HG03135 (cell line): ENCODE measurements around the gene TAF10.

Experiments
- ATAC-seq: cut with Tn5 transposase; IDR thresholded peaks from one replicate; pipeline ENCODE4 v1.9.1; 2021; ENCODE audit warnings: mild to moderate bottlenecking, moderate library complexity; ENCODE audit not compliant: unreplicated experiment

Gene TAF10

DNA sequence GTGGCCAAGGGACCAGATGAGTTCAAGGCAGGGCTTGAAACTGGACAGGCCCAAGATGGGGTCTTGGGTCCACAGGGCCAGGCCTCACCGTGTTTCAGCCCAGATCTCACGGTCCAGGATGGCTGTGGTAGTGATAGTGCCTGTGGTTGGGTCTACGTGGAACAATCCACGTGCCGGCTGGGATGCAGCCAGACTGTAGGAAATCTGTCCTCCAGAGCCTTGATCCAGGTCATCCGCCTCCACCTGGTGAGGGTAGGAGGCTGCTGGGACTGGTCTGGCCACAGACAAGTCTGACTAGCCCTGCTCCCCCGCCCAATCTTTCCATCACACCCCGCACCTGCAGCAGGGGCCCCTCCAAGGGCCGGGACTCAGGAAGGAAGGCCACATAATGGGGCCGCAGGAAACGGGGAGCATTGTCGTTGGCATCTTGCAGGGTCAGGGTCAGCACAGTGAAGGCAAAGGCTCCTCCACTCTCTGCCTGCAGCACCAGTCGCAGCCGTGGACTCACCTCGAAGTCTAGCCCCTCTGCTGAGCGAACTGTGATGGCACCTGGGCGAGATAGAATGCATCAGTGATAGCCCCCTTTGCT lies 13.9 kb upstream of the TAF10 start:
- ATAC-seq: no peak

DNA sequence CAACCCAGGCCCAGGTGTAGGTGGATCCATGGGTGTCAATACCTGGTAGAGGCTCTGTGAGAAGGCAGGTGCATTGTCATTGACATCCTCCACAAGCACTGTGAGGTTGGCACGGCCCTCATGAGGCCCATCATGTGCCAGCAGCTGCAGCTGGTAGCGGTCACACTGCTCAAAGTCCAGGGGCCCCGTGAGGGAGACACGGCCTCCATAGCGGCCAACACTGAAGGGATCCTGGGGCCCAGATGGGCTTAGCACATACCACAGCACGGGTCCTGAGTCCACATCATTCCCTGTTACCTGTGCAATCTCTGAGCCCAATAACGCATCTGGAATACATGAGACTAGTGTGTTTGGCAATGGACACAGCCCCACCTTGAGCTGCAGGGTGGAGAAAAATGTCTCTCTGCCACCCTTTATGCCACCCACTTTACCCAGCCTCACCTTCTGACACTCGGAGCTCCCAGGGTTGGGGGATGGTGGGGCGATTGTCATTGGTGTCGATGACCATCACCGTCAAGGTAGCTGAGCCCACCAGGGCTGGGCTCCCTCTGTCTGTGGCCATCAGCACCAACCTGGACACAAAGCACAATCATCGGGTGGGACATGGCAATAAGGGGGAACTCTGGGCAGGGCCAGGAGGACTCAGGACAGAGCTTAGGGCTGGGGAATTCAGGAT lies 13.3 kb upstream of the TAF10 start:
- no peak for ATAC-seq

DNA sequence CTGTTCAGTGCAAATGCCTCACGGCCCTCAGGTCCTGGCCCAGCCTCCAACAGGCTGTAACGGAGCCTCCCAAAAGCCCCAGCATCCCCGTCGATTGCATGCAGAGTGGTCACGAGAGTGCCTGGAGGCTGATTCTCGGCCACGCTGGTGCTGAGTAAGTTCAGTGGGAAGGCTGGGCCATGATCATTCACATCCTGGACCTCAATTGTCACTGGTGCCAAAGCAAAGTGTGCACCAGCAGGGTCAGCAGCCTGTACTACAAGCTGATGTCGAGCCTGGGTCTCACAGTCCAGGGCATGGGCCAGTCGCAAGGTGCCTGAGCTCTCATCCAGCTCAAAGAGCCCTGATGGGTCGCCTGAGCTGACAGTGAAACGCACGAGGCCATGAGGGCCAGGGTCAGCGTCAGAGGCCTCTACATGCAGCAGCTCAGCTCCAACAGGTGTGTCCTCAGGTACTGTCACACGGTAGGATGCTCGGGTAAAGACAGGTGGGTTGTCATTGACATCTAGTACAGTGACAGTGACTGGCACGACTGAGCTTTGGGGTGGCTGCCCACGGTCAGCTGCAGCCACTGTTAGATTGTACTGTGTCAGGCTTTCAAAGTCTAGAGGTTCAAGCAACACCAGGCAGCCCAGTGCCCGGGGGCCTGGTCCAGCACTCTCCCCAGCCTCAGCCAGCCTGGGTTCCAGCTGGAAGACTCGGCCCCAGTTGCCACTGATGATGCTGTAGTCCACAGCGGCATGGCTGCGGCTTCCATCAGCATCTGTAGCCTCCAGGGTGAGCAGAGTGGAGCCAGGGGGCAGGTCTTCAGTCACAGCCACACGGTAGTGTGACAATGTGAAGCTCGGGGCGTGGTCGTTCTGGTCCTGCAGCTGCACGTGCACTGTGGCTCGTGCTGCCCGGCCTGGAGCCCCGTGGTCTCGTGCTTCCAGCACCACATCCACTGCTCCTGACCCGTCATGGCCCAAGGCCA lies 11.7 kb upstream of the TAF10 start:
- no peak for ATAC-seq

- ATAC-seq: no peak
Measured at GRCh38 chr11:6622261-6623171, 10.5 kb upstream of the TAF10 start.

- no peak for ATAC-seq
Measured at GRCh38 chr11:6621711-6622211, 9.7 kb upstream of the TAF10 start.

DNA sequence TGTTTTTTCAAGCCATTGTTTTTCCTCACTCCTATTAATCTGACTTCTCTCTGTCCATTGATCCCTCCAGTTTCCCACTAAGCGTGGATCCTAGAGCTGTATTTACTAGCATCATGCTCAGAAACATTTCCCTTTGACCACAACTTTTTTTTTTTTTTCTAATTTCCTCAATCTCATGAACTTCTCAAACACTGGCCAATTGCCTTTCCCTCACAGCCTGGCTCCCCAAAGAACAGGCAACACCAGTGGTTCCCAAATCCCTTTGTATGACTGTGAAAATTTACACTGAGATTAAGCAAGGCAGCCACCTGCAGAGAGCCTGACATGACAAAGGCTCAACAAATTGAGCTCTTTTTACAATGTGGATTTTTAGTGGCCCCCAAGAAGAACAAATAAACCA lies 8.6 kb upstream of the TAF10 start:
- no peak for ATAC-seq

DNA sequence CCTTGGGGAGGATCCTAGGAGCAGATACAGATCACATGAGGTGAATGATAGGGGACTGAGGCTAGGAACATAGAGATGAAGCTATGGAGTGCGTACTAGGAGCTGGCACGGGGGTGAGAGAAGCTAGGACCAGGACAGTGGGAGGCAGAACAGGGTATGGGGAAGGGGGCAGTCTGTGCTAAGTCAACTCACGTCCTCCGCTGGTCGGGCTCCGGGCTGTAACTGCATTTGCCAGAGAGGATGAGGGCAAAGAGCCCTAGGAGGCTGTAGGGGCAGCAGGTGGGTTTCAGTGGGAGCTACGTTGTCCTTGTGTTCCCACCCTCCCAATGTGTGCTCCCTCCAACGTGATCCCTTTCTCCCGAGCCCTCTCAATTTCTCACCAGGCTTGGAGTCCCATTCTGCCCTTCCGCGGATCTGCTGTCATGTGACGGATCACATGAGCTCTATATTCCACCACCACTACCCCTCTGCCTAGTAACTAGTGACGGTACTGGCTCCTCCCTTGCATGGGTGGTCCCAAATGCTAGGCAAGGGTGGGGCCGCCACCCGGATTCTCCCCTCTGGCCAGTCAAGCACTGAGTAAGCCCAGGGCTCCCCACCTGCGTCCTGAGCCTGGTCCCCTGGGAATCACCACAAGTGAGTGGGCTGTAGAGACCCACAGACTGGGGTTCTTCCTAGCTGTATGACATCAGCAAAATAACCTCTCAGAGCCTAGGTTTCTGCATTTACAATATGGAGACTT lies 7.2 kb upstream of the TAF10 start, which contains the start of gene TPP1:
Gene TPP1 (minus strand): TSS at position 419 of the 742 bp plus-strand sequence. CDS start 22 bp downstream, at position 397.
- ATAC-seq: peak; percentile 96

DNA sequence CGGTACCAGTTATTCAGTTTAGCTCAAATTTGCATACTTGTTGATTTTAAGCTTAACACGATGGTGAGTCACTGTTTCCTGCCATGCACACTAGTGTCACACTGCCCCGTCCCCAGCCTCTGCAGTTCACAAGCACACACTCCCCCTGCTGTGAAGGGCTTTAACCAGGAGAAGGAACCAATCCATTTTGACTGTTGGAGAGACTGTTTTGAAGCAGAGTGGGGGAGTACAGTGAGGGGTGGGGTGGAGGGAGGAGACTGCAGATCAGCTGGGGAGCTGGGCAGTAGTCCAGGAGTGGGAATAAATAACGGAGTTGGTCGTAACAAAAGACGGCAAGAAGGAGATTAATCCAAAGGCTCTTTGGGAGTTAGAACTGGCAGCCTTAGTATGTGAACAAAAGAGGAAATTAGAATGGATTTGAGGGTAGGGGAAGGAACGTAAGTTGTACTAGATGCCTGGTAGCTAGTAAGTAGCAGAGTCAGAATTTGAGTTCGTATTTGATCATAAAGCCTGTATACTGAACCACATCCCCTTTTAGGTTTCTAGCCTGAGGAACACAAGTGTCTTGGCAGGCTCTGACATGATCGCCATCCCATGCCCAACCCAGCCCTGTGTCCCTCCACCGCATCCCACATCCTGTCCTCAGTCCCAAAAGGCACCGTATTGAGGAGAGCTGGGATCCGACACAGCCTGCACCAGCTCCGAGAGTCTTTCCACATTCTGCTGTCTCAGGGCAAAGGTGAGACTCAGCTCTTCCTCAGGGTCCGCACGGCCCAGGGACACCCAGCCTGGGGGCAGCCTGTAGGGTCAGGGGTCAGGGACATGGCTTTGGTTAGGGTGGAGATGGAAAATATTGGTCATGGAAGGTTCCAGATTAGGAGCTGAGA lies 6.3 kb upstream of the TAF10 start:
- ATAC-seq: peak; percentile 20

DNA sequence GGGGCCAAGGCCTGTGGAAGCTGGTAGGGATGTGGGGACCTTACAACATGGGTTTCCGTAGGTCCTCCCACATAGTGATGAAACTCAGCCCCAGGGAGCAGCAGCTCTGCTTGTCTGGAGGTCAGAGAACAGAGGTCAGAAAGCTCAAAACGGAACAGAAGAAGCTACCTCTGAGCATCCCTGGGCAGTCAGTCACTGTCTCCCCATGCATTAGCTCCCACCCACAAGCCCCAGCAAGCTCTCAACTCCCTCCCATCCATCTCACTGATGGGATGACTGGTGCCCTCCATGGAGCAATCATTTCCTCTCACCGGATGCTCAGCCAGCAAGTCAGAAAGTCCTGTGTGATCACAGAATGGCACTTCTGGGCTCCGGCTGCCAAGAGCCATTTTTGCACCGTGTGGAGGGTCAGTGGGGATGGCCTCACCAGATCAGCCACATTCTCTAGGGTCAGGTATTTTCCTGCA lies 5.3 kb upstream of the TAF10 start:
- no peak for ATAC-seq

GRCh38 chr11:6616596-6617250 lies 4.7 kb upstream of the TAF10 start:
- ATAC-seq: no peak

DNA sequence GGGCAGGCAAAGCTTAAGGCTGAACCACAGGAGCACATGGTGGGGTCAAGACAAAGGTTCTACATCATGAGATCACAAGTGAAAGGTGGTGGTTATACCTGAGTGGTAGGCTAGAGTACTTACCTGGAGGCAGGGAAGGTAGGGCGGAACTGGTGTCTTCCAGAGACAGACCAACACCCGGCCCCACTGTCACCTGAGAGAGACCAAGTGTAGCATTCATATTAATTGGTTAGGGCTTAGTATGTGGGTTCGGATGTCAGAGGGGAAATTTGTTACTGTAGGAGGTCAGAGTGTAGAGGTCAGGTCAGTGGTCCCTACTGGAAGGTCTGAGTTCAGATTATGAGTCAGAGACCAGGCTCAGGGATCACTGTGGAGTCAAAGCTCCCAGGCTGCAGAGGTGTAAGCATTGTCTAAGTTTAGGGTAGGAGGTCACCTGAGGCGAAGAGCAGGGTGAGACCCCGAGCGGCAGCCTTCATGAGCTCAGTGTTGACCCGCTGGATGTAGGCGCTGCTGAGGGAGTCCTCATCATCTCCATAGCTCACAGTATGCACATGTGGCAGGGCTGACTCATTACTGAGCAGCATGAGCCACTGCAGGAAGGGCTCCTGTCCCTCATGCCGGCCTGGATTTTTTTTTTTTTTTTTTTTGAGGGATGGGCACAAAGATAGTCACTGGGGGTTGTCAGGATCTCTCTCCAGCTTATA lies 4.0 kb upstream of the TAF10 start:
- no peak for ATAC-seq

- no peak for ATAC-seq
Measured at GRCh38 chr11:6615046-6615445, 3.0 kb upstream of the TAF10 start.

DNA sequence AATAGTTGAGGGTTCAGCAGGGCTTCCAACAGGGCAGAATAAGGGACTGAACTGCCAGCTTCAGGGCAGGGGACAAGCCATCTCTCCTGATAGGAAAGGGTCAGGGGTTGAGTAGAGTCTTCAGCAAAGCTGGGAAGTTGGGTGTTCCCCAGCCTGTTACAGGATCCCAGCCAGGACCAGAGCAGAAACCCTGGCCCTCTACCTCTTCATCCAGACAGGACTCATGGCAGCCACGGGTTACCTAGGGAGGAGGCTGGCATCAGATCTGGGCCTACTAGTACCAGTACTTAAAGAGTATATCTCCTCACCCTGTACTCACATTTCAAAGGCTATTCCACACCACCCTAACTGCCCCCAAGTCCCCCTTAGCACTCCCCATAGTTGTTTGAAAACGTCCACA lies 2.4 kb upstream of the TAF10 start:
- ATAC-seq: no peak

GRCh38 chr11:6613496-6613895 lies 1.5 kb upstream of the TAF10 start:
- no peak for ATAC-seq

- no peak for ATAC-seq
Measured at GRCh38 chr11:6611963-6612212, 128 bp downstream of the TAF10 start.

- peak; percentile 13 for ATAC-seq
Measured at GRCh38 chr11:6611092-6611962, 689 bp downstream of the TAF10 start.

DNA sequence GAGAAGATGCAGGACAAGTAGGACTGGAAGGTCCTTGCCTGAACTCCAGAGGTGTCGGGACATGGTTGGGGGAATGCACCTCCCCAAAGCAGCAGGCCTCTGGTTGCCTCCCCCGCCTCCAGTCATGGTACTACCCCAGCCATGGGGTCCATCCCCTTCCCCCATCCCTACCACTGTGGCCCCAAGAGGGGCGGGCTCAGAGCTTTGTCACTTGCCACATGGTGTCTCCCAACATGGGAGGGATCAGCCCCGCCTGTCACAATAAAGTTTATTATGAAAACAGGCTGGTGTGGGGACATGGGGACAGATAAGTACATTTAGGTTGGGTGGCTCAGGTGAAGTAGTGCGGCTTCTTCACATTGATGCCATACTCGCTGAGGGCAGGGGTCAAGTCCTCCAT lies 1.4 kb downstream of the TAF10 start:
- ATAC-seq: no peak
